HL-60 (cell line): ENCODE results near the gene GUCY1A1.

Experiments used
- GABPA ChIP-seq: IDR thresholded peaks from 2 replicates; pipeline ENCODE4 v1.6.1; 2012; ENCODE audit warnings: low read depth
- POLR2AphosphoS5 ChIP-seq: IDR thresholded peaks from 2 replicates; pipeline ENCODE4 v1.6.1; 2012; ENCODE audit warnings: low read depth
- TF ChIP-seq, protein P1 (sequence below): IDR thresholded peaks from one replicate; pipeline ENCODE4 v1.5.1; 2011; ENCODE audit warnings: low read length, control low read depth, inconsistent platforms; ENCODE audit not compliant: insufficient read depth
- TF ChIP-seq, protein P2 (sequence below): IDR thresholded peaks from 2 replicates; pipeline ENCODE4 v1.6.1; 2012; ENCODE audit warnings: low read depth; ENCODE audit not compliant: insufficient replicate concordance

DNA sequence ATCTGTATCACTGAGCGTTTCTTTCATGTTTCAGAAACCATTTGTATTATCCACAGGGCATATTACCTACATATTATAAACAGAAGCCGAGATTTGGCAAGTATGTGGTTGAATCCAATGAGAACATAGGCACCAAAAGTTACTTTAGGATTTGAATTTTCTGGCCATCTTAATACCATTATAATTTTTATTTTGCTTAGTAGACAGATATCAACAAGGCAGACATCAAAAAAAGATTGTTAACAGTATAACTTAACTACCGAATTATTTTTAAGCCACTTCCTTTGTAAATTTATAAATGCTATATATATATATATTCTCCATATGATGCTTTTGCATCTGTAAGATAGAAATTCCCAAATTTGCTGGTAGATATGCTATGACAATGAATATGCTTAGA lies 94.4 kb downstream of the GUCY1A1 start:
- TF ChIP-seq, protein P1, sequence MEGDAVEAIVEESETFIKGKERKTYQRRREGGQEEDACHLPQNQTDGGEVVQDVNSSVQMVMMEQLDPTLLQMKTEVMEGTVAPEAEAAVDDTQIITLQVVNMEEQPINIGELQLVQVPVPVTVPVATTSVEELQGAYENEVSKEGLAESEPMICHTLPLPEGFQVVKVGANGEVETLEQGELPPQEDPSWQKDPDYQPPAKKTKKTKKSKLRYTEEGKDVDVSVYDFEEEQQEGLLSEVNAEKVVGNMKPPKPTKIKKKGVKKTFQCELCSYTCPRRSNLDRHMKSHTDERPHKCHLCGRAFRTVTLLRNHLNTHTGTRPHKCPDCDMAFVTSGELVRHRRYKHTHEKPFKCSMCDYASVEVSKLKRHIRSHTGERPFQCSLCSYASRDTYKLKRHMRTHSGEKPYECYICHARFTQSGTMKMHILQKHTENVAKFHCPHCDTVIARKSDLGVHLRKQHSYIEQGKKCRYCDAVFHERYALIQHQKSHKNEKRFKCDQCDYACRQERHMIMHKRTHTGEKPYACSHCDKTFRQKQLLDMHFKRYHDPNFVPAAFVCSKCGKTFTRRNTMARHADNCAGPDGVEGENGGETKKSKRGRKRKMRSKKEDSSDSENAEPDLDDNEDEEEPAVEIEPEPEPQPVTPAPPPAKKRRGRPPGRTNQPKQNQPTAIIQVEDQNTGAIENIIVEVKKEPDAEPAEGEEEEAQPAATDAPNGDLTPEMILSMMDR = no peak
- TF ChIP-seq POLR2AphosphoS5 = no peak
- no peak for TF ChIP-seq GABPA
- TF ChIP-seq, protein P2, sequence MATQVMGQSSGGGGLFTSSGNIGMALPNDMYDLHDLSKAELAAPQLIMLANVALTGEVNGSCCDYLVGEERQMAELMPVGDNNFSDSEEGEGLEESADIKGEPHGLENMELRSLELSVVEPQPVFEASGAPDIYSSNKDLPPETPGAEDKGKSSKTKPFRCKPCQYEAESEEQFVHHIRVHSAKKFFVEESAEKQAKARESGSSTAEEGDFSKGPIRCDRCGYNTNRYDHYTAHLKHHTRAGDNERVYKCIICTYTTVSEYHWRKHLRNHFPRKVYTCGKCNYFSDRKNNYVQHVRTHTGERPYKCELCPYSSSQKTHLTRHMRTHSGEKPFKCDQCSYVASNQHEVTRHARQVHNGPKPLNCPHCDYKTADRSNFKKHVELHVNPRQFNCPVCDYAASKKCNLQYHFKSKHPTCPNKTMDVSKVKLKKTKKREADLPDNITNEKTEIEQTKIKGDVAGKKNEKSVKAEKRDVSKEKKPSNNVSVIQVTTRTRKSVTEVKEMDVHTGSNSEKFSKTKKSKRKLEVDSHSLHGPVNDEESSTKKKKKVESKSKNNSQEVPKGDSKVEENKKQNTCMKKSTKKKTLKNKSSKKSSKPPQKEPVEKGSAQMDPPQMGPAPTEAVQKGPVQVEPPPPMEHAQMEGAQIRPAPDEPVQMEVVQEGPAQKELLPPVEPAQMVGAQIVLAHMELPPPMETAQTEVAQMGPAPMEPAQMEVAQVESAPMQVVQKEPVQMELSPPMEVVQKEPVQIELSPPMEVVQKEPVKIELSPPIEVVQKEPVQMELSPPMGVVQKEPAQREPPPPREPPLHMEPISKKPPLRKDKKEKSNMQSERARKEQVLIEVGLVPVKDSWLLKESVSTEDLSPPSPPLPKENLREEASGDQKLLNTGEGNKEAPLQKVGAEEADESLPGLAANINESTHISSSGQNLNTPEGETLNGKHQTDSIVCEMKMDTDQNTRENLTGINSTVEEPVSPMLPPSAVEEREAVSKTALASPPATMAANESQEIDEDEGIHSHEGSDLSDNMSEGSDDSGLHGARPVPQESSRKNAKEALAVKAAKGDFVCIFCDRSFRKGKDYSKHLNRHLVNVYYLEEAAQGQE = no peak
